HG03378 (cell line): ENCODE results near the gene MAGEA6.
"Not testable (repeated sequence)": the region's sequence is repeated elsewhere in the genome, so short reads cannot be mapped to it uniquely, and the experiment has no call there.

Experiments
- ATAC-seq: cut with Tn5 transposase; IDR thresholded peaks from one replicate; pipeline ENCODE4 v1.9.1; 2021; ENCODE audit warnings: mild to moderate bottlenecking, moderate library complexity; ENCODE audit not compliant: unreplicated experiment

The MAGEA6 gene

DNA sequence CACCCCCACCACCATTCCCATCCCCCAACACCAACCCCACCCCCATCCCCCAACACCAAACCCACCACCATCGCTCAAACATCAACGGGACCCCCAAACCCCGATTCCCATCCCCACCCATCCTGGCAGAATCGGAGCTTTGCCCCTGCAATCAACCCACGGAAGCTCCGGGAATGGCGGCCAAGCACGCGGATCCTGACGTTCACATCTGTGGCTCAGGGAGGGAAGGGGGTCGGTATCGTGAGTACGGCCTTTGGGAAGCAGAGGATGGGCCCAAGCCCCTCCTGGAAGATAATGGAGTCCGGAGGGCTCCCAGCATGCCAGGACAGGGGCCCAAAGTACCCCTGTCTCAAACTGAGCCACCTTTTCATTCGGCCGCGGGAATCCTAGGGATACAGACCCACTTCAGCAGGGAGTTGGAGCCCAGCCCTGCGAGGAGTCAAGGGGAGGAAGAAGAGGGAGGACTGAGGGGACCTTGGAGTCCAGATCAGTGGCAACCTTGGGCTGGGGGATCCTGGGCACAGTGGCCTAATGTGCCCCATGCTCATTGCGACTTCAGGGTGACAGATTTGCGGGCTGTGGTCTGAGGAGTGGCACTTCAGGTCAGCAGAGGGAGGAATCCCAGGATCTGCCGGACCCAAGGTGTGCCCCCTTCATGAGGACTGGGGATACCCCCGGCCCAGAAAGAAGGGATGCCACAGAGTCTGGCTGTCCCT lies 35.2 kb downstream of the MAGEA6 start:
- ATAC-seq = not testable (repeated sequence)

DNA sequence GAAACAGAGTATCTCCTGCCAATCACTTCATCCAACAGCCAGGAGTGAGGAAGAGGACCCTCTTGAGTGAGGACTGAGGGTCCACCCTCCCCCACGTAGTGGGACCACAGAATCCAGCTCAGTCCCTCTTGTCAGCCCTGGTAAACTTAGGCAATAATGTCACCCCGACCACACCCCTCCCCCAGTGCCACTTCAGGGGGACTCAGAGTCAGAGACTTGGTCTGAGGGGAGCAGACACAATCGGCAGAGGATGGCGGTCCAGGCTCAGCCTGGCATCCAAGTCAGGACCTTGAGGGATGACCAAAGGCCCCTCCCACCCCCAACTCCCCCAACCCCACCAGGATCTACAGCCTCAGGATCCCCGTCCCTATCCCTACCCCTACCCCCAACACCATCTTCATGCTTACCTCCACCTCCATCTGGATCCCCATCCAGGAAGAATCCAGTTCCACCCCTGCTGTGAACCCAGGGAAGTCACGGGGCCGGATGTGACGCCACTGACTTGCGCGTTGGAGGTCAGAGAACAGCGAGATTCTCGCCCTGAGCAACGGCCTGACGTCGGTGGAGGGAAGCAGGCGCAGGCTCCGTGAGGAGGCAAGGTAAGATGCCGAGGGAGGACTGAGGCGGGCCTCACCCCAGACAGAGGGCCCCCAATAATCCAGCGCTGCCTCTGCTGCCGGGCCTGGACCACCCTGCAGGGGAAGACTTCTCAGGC lies 36.1 kb downstream of the MAGEA6 start, which contains the start of the genes CSAG1 and MAGEA12:
TSS of gene CSAG1 (minus strand) at position 461 of the 715 bp plus-strand sequence. CDS start 1,261 bp downstream, outside the sequence.
TSS of gene MAGEA12 (plus strand) at position 497 of the 715 bp plus-strand sequence. CDS start 2,405 bp downstream, outside the sequence.
- no peak for ATAC-seq

DNA sequence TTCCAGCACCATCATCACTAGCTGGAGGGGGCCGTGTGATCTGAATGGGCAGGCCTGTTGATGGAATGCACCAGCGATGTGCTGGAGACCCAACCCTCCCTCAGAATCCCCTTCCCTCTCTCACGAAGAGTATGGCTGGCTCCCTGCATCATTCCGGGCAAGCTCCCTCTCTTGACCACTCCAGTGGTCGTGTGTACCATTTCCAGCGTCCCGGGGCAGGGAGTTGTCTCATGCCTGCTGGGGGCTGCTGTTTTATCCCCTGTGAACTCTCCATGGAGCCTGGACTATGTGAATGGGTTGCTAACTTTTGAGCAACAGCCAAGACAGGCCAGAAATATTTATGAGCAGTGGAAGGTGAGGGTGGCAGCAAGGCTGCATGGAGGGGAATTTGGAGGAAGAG lies 44.1 kb downstream of the MAGEA6 start:
- ATAC-seq = no peak
